ENCODE measurements around the gene PHF13.

Gene PHF13

GRCh38 chr1:6613361-6614018 is at the start of gene PHF13:
PHF13 (plus strand) TSS chr1:6613731; CDS start chr1:6614067, 336 bp downstream.
- peak; percentile 99 to 100 for DNase-seq

- DNase-seq, result no peak
Observed at GRCh38 chr1:6569033-6569432, 44.5 kb upstream of the PHF13 start.

DNA sequence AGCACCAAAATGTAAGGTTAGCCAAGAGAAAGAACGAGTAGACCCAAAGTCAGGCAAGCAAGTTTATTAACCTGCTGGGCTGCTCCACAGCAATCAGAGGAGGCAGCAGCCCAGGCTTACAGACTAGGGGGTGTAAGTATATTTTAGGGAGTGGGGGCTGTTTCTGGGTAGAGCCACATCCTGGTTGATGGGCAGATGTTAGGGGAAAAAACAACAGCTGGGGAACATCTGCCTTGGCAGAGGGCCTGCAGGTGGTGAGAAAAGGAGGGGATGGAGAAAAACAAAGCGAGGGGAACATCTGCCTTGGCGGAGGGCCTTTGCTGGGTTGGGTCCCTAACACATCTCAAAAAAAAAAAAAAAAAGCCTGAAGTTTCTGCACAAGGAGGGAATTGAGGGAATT is 43.4 kb upstream of the PHF13 start:
- no peak for DNase-seq

- DNase-seq, result no peak
Observed at GRCh38 chr1:6570987-6571386, 42.5 kb upstream of the PHF13 start.

DNA sequence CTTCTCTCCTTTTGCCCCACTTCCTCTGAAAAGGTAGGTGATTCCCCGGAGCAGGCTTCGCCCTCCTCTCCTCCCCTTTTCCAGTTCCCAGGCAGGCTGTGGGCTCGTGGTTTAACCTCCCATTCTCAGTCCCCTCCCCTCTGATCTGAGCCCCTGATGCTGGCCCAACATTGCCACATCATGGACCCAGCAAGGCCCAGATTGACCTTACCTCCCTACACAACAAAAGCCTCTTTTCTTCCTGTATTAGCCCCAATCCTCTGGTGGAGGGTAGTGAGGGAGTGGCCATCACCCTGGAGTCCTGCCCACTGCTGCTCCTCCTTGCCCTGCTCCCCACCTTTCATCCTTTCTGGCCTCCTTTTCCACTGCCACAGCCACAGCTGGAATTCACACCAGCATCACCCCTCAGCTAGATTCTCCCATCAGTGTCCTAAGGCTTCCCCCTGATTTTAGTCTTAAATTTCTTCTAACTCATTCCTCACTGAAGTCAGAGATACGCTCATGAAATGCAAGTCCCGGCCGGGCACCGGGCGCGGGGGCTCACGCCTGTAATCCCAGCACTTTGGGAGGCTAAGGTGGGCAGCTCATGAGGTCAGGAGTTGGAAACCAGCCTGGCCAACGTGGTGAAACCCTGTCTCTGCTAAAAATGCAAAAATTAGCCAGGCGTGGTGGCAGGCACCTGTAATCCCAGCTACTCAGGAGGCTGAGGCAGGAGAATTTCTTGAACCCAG is 40.7 kb upstream of the PHF13 start:
- DNase-seq, result no peak

DNA sequence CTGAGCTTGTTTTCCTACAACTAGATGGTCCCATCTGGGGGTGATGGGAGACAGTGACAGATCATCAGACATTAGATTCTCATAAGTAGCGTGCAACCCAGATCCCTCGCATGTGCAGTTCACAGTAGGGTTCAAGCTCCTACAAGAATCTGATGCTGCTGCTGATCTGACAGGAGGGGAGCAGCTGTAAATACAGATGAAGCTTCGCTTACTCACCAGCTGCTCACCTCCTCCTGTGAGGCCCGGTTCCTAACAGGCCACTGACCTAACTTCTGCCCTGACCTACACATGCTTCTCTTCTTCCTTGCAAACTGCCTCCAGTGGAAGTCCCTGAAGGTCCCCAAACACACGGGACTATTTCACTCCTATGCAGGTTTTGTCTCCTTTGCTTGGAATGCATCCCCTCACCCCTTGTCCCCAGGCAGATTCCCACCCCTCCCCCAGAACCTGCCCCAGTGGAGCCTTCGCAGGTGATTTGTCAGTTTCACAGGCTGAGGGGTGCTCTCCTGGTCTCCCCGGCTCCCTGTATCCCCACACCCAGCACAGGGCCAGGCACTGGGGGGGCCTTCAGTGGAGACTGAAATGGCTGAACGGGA is 39.4 kb upstream of the PHF13 start:
- no peak for DNase-seq

GRCh38 chr1:6574818-6575217 is 38.7 kb upstream of the PHF13 start:
- no peak for DNase-seq

GRCh38 chr1:6577831-6578525 is 35.6 kb upstream of the PHF13 start:
- DNase-seq, result no peak

- no peak for DNase-seq
Observed at GRCh38 chr1:6578624-6579373, 34.7 kb upstream of the PHF13 start.

DNA sequence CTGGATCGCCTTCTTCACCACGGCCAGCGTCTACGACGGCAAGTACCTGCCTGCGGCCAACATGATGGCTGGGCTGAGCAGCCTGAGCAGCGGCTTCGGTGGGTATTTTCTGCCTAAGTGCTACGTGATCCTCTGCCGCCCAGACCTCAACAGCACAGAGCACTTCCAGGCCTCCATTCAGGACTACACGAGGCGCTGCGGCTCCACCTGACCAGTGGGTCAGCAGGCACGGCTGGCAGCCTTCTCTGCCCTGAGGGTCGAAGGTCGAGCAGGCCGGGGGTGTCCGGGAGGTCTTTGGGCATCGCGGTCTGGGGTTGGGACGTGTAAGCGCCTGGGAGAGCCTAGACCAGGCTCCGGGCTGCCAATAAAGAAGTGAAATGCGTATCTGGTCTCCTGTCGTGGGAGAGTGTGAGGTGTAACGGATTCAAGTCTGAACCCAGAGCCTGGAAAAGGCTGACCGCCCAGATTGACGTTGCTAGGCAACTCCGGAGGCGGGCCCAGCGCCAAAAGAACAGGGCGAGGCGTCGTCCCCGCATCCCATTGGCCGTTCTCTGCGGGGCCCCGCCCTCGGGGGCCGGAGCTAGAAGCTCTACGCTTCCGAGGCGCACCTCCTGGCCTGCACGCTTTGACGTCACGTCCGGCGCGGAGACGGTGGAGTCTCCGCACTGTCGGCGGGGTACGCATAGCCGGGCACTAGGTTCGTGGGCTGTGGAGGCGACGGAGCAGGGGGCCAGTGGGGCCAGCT is 34.0 kb upstream of the PHF13 start, which contains the start of gene ZBTB48:
Gene ZBTB48, plus strand, starts transcription at position 621 of the 745 bp plus-strand sequence. CDS start 616 bp downstream, outside the sequence.
- DNase-seq, result peak; percentile 97 to 98

DNA sequence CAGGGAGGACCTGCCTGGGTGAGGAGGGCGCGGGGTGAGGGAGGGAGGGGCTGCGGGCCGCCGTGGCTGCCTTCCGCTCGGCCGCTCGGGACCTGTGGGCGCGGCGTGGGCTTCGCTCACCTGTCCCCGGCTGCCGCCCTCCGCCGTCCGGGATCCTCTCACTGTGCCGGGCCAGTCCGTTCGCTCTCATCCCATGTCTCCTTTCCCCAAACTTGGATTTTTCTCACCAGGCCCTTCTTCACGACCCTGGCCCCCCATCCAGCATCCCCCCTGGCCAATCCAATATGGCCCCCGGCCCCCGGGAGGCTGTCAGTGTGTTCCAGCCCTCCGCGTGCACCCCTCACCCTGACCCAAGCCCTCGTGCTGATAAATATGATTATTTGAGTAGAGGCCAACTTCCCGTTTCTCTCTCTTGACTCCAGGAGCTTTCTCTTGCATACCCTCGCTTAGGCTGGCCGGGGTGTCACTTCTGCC is 33.4 kb upstream of the PHF13 start:
- DNase-seq, result no peak

DNA sequence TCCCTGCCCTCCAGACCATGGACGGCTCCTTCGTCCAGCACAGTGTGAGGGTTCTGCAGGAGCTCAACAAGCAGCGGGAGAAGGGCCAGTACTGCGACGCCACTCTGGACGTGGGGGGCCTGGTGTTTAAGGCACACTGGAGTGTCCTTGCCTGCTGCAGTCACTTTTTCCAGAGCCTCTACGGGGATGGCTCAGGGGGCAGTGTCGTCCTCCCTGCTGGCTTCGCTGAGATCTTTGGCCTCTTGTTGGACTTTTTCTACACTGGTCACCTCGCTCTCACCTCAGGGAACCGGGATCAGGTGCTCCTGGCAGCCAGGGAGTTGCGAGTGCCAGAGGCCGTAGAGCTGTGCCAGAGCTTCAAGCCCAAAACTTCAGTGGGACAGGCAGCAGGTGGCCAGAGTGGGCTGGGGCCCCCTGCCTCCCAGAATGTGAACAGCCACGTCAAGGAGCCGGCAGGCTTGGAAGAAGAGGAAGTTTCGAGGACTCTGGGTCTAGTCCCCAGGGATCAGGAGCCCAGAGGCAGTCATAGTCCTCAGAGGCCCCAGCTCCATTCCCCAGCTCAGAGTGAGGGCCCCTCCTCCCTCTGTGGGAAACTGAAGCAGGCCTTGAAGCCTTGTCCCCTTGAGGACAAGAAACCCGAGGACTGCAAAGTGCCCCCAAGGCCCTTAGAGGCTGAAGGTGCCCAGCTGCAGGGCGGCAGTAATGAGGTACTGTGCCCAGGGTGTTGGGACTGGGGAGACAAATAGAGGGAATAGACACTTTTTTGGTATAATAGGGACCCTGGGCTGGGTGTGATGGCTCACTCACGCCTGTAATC is 32.7 kb upstream of the PHF13 start:
- peak in 1 of 2 donors; percentile 22 for DNase-seq

- peak in 1 of 2 donors; percentile 56 for DNase-seq
Observed at GRCh38 chr1:6581561-6582305, 31.8 kb upstream of the PHF13 start.

DNA sequence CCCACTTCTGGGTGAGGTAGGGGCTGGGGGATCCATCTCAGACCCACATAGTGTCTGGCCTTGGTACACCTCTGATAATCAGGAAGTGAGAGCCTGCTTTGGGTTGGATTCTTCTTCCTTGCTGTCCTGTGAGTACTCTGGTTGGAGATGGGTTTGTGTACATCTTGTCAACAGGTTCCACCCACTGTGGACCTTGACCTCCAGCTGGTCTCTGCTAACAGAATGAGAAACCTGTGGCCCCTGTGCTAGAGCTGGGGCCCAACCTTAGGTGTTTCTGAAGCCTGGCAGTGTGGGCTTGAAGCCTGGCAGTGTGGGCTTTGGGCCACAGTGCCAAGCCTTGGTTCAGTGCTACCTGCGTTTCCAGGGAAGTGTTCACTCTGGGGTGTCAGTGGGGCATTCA is 31.2 kb upstream of the PHF13 start:
- DNase-seq, result no peak

- no peak for DNase-seq
Observed at GRCh38 chr1:6584126-6585080, 29.1 kb upstream of the PHF13 start.

DNA sequence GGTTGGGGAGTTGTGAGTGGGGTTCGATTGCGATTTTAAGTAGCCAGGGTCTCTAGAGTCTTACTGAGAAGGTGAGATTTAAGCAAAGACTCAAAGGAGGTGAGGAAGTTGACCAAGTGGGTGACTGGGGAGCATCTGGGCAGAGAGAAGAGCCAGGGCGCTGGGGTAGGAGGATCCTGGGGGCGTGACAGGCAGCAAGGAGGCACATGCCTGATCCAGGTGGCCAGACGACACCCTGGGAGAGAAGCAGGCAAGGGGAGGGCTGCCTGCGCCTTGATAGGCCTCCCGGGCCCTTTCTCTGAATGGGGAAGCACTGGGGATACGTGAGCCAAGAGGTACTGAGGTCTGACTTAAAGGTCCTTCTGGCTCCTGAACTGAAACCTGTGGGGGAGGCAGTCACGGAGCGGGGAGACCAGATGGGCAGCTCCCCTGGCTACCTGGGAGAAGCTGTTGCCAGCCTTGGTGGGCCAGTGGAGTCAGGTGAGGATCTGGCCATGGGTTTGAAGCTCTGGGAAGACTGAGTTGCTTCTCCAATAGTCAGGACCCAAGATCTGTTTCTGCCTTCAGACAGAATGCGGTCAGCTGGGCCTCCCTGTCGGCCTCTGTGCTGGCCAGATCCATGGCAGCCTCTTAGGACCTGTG is 28.3 kb upstream of the PHF13 start:
- DNase-seq, result no peak

DNA sequence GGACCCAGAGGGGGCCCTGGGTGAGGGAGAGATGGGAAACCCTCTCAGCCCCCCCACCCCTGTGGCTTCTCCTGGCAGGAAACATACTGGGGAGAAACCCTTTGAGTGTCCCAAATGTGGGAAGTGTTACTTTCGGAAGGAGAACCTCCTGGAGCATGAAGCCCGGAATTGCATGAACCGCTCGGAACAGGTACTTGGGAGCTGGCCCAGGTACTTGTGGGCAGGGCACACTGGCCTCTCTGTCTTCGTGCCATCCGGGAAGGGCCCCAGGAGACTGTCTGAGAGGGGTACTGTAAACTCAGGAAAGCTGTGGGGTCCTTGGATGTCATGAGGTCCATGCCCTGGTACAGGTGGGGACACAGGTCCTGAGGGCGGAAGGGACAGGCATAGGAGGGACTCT is 27.7 kb upstream of the PHF13 start:
- no peak for DNase-seq

DNA sequence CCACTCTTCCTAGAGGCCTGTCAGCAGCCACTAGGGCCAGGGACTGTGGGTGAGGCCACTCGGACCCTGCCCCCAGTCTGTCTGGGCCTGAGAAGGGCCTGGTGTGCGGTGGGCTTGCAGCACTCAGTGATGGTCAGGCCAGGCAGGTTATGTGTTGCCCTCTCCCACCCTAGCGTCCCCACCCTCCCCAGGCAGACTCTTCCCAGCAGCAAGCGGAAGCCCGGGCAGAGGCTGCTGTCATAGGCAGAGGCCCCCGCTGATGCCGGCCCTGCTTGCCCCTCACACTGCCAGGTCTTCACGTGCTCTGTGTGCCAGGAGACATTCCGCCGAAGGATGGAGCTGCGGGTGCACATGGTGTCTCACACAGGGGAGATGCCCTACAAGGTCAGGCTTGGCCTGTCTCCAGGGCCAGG is 27.1 kb upstream of the PHF13 start:
- no peak for DNase-seq
